GM12873 (cell line): ENCODE measurements around the gene ATPAF2.

Source experiments
- TF ChIP-seq, protein P1 (sequence below): IDR thresholded peaks from 2 replicates; pipeline ENCODE4 v1.5.1; 2012; ENCODE audit warnings: low read depth, mild to moderate bottlenecking, moderate library complexity, low read length, control low read depth; ENCODE audit not compliant: insufficient read depth; ENCODE audit errors: missing control alignments

Gene ATPAF2

DNA sequence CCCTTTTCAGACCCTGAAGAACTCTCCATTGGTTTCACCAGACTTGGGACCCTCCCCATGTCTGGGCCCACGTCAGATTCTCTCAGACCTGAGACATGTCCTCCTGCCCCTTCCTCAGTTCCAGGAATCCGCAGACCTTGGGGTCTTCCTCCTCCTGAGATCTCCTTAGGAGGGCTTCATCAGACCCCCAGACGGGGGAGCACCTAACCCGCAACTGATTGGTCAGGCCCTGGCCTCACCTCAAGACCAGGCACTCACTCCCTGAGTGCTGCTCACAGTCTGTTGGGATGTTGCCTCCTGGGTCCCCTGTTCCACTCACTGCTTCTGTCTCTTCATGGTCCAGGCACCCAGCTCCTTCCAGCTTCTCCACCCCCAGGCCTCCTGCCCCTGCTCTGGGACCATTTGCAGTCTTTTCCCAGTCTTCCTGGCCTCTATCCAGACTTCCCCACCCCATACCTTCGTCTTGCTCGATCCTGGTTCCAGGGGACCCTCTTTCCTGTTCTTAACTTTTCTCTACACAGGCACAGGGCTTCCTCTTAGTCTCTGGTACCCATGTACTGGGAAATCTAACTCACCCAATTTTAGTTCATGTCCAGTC is 1.4 kb upstream of the ATPAF2 start:
- TF ChIP-seq, protein P1, sequence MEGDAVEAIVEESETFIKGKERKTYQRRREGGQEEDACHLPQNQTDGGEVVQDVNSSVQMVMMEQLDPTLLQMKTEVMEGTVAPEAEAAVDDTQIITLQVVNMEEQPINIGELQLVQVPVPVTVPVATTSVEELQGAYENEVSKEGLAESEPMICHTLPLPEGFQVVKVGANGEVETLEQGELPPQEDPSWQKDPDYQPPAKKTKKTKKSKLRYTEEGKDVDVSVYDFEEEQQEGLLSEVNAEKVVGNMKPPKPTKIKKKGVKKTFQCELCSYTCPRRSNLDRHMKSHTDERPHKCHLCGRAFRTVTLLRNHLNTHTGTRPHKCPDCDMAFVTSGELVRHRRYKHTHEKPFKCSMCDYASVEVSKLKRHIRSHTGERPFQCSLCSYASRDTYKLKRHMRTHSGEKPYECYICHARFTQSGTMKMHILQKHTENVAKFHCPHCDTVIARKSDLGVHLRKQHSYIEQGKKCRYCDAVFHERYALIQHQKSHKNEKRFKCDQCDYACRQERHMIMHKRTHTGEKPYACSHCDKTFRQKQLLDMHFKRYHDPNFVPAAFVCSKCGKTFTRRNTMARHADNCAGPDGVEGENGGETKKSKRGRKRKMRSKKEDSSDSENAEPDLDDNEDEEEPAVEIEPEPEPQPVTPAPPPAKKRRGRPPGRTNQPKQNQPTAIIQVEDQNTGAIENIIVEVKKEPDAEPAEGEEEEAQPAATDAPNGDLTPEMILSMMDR, result no peak

DNA sequence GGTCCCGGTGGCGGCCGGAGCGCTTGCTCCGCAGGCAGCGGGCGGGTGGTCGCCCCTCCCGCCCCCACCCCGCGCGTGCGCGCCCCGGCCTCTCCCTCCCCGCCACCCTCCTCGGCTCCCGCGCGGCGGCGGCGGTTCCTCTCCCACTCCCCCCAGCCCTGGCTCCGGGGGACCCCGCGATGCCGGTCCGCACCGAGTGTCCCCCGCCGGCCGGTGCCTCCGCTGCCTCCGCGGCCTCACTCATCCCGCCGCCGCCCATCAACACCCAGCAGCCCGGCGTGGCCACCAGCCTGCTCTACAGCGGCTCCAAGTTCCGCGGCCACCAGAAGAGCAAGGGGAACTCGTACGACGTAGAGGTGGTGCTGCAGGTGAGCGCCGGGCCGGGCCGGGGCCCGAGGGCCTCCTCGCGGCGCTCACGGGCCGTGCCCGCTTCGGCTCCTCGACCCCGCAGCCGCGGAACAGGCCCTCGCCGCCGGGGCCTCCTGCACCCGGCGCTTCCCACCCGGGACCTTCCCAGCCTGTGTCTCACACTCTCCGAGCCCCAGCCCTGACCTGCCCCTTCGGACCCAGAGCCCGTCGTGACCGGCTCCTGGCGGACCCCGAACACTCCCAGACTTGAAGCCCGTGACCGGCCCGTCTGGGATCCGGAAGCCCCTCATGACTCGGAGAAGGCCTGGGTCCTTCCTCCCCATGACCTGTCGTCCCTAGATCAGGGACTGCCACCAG is 730 bp upstream of the ATPAF2 start:
- TF ChIP-seq, protein P1, result no peak

DNA sequence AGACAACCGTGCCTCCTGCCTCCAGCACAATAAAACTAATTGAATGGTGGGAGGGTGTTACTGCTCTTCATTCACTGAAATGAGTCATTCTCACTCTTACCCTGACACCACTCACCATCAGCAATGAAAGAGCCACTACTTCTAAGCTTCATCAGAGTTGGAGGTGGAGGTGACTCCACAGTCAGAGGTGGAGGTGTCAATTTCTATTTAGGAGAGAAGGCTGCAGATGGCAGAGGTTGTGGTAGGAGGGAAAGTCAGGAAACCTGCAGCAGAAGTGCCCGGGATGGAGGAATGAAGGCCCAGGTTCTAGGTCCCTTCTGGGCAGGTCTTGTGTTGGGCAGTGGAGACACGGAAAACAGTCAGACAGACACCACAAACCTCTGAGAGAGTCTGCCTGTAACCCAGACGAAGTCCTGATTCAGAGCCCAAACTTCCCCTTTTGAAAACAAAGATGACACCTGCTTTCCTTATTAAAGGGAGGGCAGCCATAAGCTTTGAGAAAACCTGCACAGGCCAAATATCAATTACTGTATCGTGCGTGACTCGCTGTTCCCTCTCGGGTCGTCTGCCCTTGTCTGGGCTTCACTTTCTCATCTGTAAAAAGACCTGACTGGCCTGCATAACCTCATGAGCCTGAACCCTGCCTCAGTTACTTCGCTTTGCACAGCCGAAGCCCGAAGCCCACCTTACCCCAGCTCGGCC is 668 bp downstream of the ATPAF2 start:
- TF ChIP-seq, protein P1, result no peak

DNA sequence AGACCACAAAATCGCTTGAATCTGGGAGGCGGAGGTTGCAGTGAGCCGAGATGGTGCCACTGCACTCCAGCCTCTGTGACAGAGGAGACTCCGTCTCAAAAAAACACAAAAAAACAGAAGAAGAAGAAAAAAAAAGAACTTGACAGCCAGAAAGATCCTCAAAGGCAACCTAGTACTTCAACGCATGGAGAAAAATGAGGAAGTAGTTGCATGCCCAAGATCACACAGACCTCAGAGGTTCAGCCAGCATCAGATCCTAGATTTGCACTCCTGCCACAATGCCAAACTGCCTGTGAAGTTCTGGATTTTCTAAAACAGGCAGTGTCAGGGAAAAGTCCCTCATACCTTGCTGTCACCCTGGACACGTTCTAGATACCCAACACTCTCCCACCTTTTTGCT is 1.5 kb downstream of the ATPAF2 start:
- TF ChIP-seq, protein P1, result no peak

DNA sequence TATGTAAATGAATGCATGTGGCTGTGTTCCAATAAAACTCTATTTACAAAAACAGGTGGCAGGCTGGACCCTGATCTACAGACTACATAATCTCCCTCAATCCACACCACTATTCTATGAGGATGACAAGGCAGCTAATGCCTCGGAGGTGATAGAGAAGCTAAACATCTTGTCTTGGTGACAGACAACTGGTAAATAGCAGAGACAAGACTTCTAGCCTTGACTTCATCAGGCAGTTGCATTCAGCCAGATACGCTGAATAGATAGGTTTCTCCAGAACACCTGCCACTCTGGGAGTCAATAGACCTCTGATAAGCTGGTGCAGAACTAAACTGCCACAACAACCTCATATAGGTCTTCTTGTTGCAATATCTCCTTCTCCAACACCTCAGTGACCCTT is 3.3 kb downstream of the ATPAF2 start:
- TF ChIP-seq, protein P1, result no peak

DNA sequence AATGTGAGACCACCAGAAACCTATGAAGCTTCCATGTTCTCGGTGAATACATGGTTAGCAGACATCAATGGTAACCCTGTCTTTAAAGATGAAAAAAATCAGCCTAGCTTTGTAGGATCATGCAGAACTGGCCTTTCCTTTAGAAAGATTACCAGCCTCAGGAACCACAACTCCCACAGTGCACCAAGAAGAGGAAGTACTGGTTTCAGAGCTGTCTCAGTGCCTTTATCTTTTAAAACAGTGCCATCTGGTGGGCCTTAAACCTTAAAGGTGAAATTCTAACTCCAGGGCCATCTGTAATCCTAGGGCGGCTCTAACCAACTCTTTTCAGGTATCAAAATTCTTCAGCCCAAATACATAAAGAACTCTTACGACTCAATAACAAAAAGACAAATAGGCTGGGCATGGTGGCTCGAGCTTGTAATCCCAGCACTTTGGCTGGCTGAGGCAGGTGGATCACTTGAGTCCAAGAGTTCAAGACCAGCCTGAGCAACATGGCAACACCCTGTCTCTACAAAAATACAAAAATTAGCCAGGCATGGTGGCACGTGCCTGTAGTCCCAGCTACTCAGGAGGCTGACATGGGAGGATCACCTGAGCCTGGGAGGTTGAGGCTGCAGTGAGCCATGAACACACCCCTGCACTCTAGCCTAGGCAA is 5.4 kb downstream of the ATPAF2 start:
- TF ChIP-seq, protein P1, result peak; percentile 61

DNA sequence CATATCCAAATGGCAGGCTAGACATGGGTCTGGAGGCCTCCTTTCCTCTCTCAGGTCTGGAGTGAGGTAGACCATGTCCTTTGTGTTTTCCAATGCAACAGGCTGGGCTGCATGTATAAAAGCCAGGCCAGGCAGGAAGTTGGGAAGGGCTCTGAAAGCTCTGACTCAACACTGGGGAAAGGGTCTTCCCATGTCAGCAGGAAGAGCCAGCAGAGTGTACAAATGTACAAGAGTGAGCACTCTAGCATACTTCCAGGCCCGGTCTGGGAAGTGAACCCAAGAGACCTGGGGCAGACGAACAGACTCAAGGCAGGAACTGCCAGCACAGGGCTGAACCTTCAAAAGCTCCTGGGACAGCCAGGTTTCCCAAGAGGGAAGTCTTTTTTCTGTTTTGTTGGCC is 7.0 kb downstream of the ATPAF2 start:
- TF ChIP-seq, protein P1, result no peak
